Vagina (tissue), 2 donors: ENCODE measurements around the gene FRYL.

Experiments used
- POLR2A ChIP-seq, 2 donors: fragments of 450-650 bp; IDR thresholded peaks; one replicate each; pipeline ENCODE4 v1.6.1; 2017; ENCODE audit warnings: antibody characterized with exemption in 2 of 2, mild to moderate bottlenecking in 2 of 2, moderate library complexity in 2 of 2
- POLR2AphosphoS5 ChIP-seq, 2 donors: sonication (generic); formaldehyde crosslinking; IDR thresholded peaks; one replicate each; pipeline ENCODE4 v1.9.0; 2017; ENCODE audit warnings: antibody characterized with exemption in 2 of 2, mild to moderate bottlenecking in 2 of 2, low read depth in 1 of 2; ENCODE audit not compliant: insufficient read depth in 1 of 2
- TF ChIP-seq, protein P1 (sequence below), 3 experiments: fragments of 450-650 bp in 2 of 3; fragments of 200-600 bp in 1 of 3; sonication (generic) in 1 of 3; IDR thresholded peaks; one replicate each; pipeline ENCODE4 v1.5.1; 2017 to 2019; ENCODE audit warnings: antibody characterized with exemption in 3 of 3, mild to moderate bottlenecking in 2 of 3, moderate library complexity in 2 of 3

DNA sequence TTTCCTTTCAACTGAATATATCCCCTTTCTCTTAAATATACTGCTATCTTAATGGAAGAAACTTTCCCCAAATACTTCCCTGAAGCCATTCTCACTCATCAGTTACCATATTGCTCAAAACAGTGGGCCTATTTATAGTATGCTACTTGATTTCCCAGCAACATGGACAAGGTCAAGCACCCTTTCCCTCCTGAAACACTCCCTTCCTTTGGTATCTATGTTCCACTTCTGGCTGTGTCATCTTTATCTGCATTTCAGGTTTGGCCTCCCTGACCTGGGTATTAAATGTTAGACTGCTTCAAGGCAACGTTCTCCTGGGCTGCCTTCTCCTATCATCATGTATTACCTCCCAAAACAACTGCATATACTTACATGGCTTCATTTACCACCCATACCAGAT is 188.7 kb downstream of the FRYL start:
- TF ChIP-seq, protein P1, sequence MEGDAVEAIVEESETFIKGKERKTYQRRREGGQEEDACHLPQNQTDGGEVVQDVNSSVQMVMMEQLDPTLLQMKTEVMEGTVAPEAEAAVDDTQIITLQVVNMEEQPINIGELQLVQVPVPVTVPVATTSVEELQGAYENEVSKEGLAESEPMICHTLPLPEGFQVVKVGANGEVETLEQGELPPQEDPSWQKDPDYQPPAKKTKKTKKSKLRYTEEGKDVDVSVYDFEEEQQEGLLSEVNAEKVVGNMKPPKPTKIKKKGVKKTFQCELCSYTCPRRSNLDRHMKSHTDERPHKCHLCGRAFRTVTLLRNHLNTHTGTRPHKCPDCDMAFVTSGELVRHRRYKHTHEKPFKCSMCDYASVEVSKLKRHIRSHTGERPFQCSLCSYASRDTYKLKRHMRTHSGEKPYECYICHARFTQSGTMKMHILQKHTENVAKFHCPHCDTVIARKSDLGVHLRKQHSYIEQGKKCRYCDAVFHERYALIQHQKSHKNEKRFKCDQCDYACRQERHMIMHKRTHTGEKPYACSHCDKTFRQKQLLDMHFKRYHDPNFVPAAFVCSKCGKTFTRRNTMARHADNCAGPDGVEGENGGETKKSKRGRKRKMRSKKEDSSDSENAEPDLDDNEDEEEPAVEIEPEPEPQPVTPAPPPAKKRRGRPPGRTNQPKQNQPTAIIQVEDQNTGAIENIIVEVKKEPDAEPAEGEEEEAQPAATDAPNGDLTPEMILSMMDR (IDR thresholded peaks at IDR 0.05): no peak
- no peak for TF ChIP-seq POLR2AphosphoS5 (IDR thresholded peaks at IDR 0.05; ENCODE audit: insufficient read depth in 1 of 2, low read depth in 1 of 2)
- no peak for TF ChIP-seq POLR2A (IDR thresholded peaks at IDR 0.05)
